ENCODE data around the gene CXXC4.

Gene CXXC4

GRCh38 chr4:104488151-104488550, 6.5 kb downstream of the CXXC4 start:
- DNase-seq: no peak

GRCh38 chr4:104486716-104487504, 7.8 kb downstream of the CXXC4 start:
- no peak for DNase-seq

- DNase-seq: no peak
Measured at GRCh38 chr4:104475652-104476051, 19.0 kb downstream of the CXXC4 start.

- no peak for DNase-seq
Measured at GRCh38 chr4:104472766-104473165, 21.9 kb downstream of the CXXC4 start.

- DNase-seq: no peak
Measured at GRCh38 chr4:104470770-104471169, 23.9 kb downstream of the CXXC4 start.

GRCh38 chr4:104469794-104470193, 24.9 kb downstream of the CXXC4 start:
- no peak for DNase-seq

GRCh38 chr4:104465619-104466018, 29.1 kb downstream of the CXXC4 start:
- no peak for DNase-seq

GRCh38 chr4:104465201-104465600, 29.5 kb downstream of the CXXC4 start:
- no peak for DNase-seq

- no peak for DNase-seq
Measured at GRCh38 chr4:104462641-104463040, 32.1 kb downstream of the CXXC4 start.

GRCh38 chr4:104457308-104457981, 37.2 kb downstream of the CXXC4 start:
- DNase-seq: no peak

GRCh38 chr4:104451573-104451972, 43.1 kb downstream of the CXXC4 start:
- DNase-seq: no peak

GRCh38 chr4:104449537-104449936, 45.2 kb downstream of the CXXC4 start:
- no peak for DNase-seq

- no peak for DNase-seq
Measured at GRCh38 chr4:104447294-104447693, 47.4 kb downstream of the CXXC4 start.

- DNase-seq: no peak
Measured at GRCh38 chr4:104446431-104447278, 48.0 kb downstream of the CXXC4 start.

GRCh38 chr4:104444685-104445084, 50.0 kb downstream of the CXXC4 start:
- no peak for DNase-seq

GRCh38 chr4:104436542-104436941, 58.2 kb downstream of the CXXC4 start:
- no peak for DNase-seq

- no peak for DNase-seq
Measured at GRCh38 chr4:104429150-104429741, 65.4 kb downstream of the CXXC4 start.

- no peak for DNase-seq
Measured at GRCh38 chr4:104425948-104426347, 68.7 kb downstream of the CXXC4 start.

- no peak for DNase-seq
Measured at GRCh38 chr4:104424989-104425388, 69.7 kb downstream of the CXXC4 start.

- no peak for DNase-seq
Measured at GRCh38 chr4:104424475-104424941, 70.2 kb downstream of the CXXC4 start.

GRCh38 chr4:104421566-104421965, 73.1 kb downstream of the CXXC4 start:
- no peak for DNase-seq

GRCh38 chr4:104420766-104421165, 73.9 kb downstream of the CXXC4 start:
- no peak for DNase-seq
